Measurements from ENCODE around the gene PCDH9.
"Not testable (repeated sequence)": the region's sequence is repeated elsewhere in the genome, so short reads cannot be mapped to it uniquely, and the experiment has no call there.

Gene PCDH9

DNA sequence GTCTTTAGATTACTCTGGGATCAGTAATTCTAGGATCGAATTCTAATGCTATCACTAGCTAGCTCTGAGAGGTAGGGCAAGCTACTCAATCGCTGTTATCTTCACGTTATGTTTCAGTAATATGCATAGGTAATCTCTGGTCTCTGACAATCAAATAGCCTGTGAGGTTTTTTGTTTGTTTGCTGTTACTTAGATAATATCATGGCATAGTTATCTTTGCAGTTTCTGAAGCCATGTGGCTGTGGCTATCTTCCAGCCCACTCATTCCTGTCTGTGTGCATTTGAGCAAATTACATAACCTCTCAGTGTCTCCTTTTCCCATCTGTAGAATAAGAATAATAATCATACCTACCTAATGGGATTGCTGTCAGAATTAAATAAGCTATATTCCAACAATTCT is 330.2 kb downstream of the PCDH9 start:
- DNase-seq (ENCODE audit: low read depth), result no peak

DNA sequence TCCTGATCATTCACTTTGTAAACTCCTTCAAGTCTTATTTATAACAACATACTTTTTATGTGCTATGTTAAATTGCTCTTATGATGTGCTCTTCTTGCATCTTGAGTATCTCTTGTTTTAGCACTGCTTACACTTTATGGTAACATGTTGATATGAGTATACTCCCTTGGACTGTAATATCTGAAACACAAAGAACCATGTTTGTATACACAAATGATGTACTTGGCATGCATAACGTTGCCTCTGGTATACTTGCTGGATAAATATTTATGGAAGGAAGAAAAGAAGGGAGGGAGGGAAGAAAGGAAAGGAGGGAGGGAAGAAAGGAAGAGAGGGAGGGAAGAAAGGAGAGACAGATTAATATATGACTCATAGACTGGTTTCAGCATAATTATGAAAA is 333.2 kb downstream of the PCDH9 start:
- no peak for DNase-seq (ENCODE audit: low read depth)

DNA sequence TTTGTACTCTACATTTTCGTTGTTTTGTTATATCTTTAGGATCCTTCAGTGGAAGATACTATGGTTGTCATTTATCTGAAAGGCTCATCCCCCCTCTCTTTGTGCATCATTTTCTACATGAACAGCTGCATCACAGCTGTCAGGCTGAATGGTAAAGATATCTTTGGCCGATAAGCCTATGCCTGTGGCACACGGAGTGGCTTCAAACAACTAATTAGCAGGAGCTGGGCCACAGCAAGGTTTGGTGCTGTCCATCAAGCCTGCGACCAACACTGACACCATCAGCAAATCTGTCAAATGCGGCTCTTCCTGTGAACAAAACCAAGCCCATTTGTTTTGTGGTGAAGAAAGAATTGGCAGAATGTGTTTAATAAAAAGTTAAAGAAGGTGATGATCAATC is 334.4 kb downstream of the PCDH9 start:
- DNase-seq (ENCODE audit: low read depth), result no peak

DNA sequence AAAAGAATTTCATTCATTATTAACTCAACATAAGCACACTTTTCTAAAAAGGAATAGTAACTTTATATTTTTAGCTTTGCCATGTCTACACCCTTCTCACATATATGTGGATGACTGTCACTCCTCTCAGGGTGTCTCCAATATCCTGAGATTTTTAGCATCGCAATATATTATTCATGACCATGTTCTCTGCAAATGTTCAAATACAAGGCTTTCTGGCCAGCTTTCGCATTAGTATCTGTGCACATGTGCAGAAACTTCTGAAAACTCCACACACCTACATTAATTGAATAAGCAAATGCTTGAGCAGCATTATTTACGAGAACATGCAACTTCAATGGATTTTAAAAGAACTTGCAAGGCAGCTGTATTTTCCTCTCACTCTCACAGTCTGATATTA is 334.8 kb downstream of the PCDH9 start:
- DNase-seq (ENCODE audit: low read depth), result no peak

DNA sequence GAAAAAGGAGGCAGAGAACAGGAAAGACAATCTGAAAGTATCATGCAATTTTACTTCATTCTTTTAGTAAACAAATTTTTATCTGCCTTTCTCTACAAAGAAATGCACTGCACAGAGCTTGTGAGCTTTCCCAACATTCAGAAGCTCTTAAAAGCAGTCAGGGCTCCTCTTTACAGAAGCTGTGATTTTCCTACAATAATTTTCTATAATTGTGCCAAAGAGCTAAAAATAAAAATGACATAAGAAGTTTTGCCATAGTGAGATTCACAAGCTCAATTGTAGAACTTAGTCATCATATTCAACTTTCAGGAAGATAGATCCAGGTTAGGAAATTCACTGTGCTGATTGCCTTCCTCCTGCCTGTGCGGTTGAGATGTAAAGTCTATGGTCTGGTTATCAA is 341.4 kb downstream of the PCDH9 start:
- DNase-seq (ENCODE audit: low read depth), result no peak

DNA sequence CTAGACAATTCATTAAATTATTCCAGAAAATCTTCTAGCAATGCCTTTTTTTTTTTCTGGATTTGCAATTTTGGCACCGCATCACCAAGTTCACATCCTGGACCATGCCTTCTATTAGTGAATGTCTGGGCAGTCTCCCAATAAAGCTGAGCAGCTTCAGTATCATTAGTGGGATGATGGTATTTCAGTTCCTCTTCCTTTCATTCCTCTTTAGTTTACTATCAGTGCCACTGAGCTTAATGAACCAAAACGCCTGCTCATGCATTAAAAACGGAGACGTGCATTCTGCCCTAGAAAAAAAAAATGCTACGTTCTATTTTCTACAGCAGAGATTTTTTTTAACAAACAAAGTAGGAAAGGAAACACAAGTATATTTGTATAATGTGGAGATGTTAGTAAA is 343.0 kb downstream of the PCDH9 start:
- no peak for DNase-seq (ENCODE audit: low read depth)

DNA sequence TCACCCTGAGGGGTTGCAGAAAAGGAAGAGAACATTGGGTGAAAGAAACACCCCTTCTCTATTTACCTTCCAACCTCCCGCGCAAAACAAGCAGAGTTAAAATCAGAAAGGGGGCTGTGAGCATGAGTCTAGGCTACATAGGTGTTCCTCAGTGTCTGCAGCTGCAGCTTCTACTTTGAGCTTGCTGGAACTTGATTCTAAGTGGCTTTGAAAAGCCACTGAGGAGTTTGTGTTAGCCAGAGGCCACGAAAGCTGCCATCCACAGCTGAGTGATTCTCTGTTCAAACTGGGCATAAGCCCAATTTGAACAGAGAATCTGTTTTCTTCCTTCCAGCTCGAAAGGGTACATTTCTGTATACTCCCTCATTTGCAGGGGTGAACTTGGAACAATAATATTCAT is 343.9 kb downstream of the PCDH9 start:
- no peak for DNase-seq (ENCODE audit: low read depth)

DNA sequence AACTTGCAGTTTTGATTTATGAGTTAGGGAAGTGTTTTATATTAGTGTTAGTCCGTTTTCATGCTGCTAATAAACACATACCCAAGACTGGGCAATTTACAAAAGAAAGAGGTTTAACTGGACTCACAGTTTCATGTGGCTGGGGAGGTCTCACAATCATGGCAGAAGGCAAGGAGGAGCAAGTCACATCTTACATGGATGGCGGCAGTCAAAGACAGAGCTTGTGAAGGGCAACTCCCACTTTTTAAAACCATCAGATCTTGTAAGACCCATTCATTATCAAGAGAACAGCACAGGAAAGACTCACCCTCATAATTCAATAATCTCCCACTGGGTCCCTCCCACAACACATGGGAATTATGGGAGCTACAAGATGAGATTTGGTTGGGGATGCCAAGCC is 349.0 kb downstream of the PCDH9 start:
- DNase-seq (ENCODE audit: low read depth), result not testable (repeated sequence)

DNA sequence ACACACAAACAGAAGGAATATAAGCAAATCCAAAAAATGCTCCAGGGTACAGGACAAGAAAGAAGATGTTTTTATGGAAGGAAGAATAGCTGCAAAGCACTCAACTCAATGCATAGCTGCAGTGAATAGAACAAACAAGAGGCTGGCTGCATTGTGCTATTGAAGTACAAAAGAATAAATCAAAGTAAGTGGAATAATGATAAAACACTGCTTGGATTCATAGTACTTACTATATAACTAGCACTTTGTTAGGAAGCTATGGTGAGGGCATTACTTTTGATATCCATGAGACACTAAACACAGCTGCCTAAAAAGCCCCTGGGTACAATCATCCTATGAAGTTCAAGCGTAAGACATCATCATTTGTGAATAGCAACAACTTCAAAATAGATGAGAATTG is 350.1 kb downstream of the PCDH9 start:
- DNase-seq (ENCODE audit: low read depth), result no peak

DNA sequence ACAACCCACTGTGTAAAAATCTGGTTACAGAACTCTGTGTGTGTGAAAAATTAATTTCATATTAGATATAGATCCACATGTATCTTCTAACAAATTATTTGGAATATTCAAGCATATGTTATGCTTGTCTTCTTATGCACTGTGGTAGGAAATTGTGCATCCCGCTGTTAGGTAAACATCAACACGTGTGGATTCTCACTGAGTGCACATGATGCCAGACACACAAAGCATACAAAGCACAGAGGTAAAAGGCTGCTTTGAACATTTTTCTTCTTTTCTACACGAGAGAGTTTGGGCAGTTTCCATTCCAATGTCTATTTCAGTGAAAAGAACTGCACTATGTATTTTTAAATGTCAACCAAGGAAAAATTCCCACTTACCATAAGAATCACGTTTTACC is 354.9 kb downstream of the PCDH9 start:
- no peak for DNase-seq (ENCODE audit: low read depth)

DNA sequence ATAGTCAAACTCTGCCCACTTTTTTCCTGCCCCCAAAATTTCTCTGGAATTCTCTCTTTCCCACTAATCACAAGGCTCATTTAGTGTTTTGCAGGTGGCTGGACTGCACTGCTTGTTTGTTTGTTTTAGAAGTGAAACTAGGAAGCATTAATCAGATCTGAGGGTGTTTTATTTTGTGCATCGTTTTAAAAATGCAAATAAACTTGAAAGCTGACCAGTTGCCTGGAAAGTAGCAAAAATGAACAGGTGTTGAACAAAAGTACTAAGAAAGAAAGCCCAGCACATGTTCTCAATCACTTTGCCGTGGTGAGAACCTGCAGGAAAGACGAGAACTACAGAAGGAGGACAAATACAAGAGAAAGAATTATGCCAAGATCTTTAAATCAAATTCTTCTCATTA is 365.5 kb downstream of the PCDH9 start:
- no peak for DNase-seq (ENCODE audit: low read depth)

DNA sequence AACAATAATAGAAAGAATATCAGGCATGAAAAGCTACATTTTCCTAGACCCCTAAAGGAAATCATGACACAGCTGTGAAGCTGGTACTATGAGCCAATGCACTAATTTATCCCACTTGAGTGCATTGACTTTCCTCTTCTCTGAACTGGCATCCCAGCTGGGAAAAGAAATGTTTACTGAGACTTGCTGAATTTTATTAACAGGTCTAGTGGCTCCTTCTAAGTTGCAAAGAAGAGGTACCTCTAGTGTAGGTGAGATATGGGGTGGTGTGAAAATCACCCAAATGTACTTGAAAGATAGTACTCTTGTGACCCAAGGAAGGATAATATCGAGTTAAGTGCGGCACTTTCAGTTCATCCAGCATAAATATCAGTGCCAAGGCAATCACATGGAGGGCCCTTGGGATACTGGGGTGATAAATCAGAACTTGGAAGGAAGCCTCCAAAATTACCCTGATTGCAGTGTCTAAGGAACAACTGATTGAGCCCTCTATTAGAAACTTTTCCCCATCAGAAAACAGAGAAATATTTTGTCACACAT is 369.2 kb downstream of the PCDH9 start:
- no peak for DNase-seq (ENCODE audit: low read depth)

DNA sequence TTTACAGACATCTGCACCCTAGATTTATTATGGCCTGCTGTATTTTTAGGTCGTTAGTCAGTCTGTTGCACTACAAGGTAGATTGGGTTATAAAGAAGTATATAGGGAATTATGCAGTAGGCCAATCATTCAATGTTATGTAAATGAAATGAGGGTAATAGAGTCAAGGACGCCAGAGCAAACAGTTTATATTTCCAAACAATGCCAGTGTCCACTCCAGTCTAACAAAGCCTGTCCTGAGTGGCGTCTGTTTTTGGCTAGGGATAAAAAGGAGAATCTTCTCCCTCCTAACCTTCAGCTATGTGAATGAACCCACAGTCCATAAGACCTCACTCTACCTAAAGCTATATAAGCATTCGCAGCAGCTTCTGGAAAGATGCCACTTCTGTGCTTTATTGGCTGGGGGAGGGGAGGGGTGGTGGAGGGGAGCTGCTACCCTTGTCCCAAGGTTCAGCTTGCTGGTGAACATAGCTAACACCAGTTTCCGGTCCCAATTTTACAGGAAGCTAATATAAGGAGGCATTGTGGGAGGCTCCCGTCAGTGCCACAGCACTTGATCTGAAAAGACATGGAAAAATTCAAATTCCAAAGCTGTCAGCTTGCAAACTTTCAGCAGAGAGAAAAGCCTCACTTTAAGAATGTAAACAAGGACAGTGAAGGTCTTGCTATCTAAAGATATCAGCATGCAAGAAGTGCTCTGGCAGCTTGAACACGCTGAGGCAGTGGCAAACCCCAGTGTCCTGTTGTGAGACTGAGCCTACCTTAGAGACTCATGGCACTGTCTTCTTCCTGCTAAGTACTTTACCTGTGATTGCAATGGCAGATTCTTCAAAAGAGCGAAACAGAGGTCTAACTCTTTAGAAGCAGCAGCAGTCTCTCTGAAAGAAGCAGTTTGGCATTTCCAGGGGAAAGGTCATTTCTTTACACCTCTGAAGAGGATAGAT is 369.9 kb downstream of the PCDH9 start:
- no peak for DNase-seq (ENCODE audit: low read depth)

DNA sequence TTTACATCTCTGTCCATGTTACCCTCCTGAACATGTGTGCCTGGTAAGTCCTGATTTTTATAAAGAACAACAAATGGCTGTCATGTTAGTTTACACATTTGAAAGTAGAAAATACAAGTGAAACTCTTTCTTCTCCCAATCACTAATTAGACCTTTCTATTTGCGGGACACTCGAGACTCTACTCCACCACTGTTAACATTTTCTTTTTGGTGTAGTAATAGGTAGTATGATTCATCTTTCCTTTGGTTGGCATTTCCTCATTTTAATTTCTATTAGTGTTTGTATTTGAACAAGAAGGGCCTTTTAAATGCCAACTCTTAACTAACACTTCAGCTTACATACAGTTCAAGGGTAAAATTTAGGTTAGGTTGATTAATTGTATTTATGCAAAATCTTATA is 371.1 kb downstream of the PCDH9 start:
- no peak for DNase-seq (ENCODE audit: low read depth)

DNA sequence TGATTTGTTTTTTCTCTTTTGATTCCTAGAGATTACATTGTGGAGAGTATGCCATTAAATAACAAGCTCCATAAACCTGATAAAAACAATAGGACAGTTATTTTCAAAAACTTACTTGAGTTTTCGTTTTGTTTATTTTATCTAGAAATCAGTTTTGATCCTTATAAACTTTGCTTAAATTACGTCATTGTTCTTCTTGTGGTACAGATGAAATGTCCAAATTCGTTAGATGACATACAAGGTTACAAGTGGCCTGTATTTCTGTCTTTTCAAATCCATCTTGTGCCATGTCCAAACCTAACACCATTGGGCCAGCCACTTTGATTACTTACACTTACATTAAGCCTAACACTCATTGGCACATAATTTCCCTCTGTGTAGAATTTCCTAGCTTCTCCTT is 372.0 kb downstream of the PCDH9 start:
- DNase-seq (ENCODE audit: low read depth), result no peak

DNA sequence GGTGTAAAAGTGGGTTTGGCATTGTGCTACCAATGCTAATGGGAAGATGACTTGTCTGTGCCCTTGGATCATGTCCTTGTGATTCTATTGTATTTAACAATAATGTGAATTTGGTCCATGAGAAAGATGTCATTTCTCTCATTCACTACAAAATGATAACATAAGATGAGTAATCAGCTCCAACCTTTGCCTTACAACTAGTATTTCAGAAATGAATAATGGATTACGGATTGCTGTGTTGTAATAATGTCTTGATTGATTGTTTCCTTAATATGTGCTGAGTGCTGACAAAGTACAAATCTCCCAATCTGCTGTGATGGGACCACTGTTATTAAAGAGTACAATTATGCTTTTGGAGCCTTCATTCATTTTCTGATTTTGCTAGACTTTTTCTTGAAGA is 375.0 kb downstream of the PCDH9 start:
- DNase-seq (ENCODE audit: low read depth), result no peak

DNA sequence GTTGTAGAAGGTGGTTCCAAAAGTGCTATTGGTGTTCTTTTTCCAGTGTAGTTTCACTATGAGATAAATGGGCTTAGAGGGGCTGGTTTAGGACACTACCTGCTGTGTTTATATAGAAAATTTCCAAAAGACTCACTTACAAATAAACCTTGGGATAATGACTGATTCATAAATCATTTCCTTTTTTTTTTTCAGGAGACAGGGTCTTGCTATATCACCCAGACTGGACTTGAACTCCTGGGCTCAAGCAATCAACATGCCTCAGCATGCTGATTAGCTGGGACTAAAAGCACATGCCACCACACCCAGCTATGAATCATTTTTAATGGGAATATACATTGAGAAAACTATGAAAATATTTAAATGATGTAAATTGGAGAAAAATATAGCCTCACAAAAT is 376.6 kb downstream of the PCDH9 start:
- DNase-seq (ENCODE audit: low read depth), result no peak

DNA sequence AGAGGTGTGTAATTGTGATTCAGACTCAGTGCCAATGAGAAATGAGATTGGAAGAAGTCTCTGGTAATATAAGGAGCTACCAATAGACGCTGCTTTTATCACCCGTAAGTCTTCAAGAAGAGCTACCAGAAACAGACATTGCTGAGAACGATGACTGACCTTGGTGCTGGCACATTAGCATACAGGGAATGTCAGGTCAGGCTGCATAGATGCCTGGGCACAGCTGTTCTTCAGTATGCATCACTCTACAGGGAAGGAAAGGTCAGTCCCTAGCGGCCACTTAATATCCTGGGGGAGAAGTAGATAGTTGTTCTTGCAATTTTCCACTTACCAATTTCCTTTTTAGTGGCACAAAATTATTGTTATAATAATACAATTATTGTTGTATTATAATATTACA is 380.4 kb downstream of the PCDH9 start:
- DNase-seq (ENCODE audit: low read depth), result no peak

DNA sequence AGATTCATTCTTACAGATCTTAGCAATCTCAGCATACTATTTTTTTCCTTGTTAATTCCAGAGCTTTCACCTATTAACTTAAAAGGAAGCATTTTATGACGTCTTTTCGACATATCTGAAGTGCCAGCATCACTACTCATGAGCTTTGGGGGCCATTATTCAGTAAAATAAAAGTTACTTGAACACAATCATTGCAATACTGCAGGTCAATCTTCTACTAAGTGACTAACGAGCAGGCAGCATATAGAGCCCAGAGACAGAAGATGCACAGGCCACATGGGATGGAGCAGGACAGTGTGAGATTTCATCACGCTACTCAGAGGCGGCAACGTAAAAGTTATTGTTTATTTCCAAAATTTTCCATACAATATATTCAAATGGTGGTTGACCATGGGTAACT is 382.6 kb downstream of the PCDH9 start:
- DNase-seq (ENCODE audit: low read depth), result no peak

DNA sequence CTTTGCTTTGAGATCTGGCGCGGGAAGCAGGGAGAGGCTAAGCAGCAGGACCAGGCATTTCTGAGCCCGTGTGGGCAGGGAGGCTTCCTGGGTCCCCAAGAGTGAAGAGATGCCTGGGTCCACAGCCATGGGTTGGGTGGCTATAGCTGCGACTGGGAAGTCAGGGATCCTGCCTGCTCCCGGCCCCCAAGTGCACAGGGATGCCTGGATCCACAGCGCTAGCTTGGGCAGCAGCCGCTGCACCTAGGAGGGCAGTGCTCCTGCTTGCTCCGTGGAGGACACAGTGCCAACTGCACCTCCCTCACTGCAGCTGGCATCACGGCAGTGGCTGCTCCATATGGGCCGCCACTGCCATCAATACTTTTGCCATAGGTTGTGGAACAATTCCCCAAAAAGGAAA is 384.7 kb downstream of the PCDH9 start:
- DNase-seq (ENCODE audit: low read depth), result no peak

DNA sequence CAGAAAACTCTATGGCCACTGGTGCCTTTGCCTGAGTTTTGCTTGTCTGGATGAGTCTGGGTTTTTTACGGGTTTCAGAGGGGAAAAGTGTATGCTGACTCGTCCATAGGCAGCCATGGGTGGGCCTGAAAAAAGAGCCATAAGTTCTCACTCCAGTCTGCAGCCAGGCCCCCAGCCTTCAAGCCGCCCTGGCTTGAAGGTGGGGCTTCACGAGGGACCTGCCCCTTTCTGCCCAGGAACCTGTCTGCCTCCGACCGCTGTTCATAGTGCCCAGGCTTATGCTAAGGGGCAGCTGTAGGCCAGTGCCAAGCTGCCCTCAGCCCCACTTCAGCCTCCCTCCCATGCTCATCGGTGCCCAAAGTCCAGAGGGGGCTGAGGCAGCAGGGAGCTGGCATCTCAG is 385.2 kb downstream of the PCDH9 start:
- no peak for DNase-seq (ENCODE audit: low read depth)

DNA sequence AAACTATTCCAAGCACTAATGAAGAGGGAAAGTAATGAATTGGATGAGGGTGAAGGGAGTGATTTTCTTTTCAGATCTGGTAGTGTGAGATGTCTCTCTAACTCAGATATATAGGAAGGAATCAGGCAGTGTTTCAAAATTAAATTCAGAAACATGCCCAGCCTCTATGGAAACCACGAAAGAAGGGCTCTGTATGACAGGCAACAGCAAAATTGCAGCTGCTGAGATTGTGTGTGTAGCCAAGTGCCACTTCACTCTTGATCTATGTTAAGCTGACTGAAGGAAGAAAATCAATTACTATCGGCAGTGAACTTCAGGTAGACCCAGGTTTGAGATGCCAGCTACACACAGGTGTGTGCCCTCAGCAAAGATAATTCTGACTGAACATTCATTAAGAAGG is 387.4 kb downstream of the PCDH9 start:
- DNase-seq (ENCODE audit: low read depth), result no peak

DNA sequence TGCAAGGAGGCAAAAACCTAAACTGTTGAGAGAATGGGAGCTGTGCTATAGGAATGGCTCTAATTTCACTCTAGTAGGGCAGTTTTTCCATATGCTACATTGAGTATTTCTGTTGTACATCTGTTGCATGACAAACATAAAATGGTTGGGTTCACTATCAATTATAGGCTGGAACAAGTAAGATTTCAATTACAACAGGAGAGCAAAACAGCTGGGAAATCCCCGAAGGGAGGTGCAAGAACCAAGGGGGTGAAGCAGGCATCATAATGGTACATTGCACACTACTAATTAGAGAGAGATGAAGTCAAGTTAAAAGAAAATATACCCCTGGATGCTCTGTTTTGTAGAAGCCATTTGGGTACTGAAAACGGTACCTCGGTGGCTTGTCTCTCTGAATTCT is 389.5 kb downstream of the PCDH9 start:
- DNase-seq (ENCODE audit: low read depth), result no peak

DNA sequence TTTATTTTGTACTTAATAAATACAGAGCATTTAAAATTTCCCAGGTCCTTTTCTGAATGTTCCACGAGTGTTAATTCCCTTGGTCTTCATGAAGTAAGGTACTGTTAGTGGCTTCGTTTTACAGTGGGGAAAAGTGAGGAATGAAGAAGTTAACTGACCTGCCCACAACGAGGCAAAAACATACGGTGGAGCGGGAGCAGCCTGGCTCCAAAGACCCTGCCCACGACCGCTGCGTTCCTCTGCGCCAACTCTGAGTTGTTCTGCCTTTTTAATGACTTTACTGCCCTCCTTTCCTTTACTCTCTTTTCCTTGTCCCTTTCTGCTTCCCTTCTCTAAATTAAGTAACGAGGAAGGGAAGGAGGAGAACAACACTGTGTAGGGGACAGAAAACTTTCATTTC is 392.9 kb downstream of the PCDH9 start:
- no peak for DNase-seq (ENCODE audit: low read depth)
